GM19372 (cell line): ENCODE measurements around the gene CEBPG.

Experiments used
- ATAC-seq: cut with Tn5 transposase; IDR thresholded peaks from one replicate; pipeline ENCODE4 v1.9.1; 2021; ENCODE audit warnings: mild to moderate bottlenecking, low read depth, moderate library complexity; ENCODE audit not compliant: unreplicated experiment

Gene CEBPG

DNA sequence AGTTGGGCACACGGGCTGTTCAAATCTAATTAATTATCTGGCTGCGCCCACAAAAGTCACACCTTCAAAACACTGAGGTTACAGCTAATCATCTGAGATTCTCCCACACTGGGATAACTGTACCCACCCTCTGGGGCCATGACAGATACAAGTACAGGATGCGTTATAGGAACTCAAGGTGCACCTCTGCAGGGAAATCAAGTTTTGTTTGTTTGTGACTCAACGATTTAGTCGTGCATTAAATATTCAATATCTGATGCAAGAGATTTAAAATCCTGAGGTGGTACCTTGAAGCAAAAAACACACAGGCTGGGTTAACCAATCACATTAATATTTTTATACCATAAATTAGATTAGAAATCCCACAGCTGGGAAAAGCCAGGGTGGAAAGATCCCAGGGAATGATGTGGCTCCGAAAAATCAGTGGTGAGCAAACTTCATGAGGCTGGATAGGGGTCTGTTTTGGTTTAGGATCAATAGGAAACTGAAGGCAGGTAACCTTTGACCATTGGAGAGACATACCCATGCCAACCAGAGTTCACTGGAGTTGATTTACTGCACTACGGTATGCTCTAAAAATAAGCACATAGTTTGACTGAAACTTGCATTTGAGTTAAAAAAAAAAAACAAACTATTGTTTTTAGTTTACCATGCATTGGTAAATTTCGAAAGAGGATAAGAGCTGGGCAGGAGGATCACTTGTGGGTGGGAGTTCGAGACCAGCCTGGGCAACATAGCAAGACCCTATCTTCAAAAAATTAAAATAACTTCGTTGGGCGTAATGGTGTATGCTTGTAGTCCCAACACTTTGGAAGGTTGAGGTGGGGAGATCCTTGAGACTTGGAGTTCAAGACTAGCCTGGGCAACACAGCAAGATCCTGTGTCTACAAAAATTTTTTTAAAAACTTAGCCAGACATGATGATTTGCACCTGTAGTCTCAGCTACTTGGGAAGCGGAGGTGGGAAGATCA is 23.9 kb upstream of the CEBPG start:
- ATAC-seq: no peak

GRCh38 chr19:33350538-33351309 is 22.8 kb upstream of the CEBPG start:
- ATAC-seq: no peak

GRCh38 chr19:33355535-33355934 is 18.0 kb upstream of the CEBPG start:
- no peak for ATAC-seq

DNA sequence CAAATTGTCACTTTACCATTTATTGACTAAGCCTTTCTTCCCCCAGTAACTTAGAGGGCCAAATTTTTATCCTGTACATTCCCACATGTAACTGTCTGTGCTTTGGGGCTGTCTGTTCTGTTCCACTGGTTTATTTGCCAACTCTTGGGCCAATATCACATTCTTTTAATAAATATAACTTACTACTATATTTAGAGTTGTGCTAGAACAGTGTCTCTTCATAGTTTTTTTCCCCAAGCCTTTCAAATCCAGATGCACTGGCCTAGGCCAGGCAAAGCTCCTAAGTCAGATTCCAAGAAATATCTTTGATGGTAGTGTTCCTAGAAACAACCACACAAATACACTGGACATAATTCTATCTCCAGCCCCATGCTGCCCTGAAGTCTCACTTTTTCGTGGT is 16.0 kb upstream of the CEBPG start:
- no peak for ATAC-seq

GRCh38 chr19:33358408-33358807 is 15.1 kb upstream of the CEBPG start:
- ATAC-seq: no peak

DNA sequence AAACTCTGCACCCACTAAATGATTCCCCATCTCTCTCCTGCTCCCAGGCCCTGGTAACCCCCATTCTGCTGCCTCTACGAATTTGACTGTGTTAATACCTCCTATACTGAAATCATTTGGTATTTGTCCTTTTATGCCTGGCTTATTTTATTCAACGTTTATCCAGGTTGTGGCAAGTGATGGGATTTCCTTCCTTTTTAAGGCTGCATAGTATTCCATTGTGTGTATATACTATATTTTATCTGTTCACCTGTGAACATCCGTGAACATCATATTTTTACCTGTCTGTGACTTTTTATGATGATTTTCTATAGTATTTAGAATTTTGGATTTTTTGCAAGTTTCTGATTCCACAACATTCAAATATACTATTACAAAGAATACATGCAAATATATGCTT is 13.9 kb upstream of the CEBPG start:
- no peak for ATAC-seq

DNA sequence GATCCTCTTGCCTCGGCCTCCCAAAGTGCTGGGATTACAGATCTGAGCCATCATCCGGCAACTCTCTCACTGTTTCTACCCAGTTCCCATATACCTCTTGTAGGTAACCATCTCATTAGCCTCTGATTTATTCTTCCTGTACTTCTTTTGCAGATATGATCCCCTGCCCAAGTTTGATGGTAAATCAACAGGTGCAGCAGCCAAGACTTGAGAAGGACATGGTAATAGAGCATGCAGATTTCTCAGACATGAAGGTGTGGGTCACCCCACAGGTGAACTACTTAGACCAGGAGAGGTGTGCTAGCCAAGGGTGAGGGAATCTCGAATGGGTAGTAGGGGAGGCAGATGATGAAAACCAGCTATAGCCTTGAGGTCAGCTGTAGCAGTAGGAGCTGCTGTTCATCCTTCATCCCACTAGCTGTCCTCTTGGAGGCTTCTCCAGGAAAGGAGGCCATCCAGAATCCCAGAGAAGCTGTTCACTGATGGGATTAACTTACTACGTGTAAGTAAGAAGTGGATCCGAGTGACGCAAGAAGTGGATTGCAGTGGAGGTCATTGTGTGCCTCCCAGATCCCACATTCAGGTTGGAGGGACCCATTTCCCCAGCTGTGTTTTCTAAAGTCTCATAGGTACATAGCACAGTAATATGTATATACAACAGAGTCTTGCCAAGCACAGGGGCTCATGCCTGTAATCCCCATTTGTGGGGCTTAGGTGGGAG is 10.8 kb upstream of the CEBPG start:
- no peak for ATAC-seq

DNA sequence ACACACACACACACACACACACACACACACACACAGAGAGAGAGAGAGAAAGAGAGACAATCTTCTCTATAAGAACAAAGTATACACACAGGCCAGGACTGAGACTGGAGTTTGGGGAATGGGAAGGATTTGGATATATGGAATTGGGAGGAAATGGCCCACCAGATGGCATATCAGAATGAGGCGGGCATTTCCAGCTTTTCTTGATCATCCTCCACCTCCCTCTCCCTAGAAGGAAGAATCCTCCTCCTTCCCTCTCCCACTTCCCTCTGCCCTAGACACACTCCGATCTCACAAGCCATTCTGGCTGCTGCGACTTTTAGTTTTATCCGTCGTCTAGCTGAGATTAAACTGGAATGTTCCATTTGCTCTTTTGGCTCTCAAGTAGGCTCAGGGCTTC is 10.0 kb upstream of the CEBPG start:
- no peak for ATAC-seq

- no peak for ATAC-seq
Observed at GRCh38 chr19:33365691-33366090, 7.8 kb upstream of the CEBPG start.

DNA sequence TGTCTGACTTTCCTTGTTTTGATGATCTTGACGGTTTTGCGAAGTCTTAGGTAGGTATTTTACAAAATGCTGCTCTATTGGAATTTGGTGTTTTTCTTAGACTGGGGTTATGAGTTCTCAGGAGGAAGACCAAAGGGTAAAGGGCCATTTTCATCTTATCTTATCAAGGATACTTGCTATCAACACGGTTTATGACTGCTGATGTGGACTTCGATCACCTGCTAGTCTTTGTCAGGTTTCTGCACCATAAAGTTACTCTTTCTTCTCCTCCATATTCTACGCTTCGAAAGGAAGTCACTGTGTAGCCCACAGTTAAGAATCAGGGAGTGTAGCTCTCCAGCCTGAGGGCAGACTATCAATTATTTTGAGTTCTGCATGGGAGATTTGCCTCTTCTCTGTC is 7.4 kb upstream of the CEBPG start:
- no peak for ATAC-seq

GRCh38 chr19:33366897-33367296 is 6.6 kb upstream of the CEBPG start:
- no peak for ATAC-seq

GRCh38 chr19:33368074-33368864 is 5.2 kb upstream of the CEBPG start:
- no peak for ATAC-seq

- ATAC-seq: no peak
Observed at GRCh38 chr19:33370783-33371182, 2.7 kb upstream of the CEBPG start.

DNA sequence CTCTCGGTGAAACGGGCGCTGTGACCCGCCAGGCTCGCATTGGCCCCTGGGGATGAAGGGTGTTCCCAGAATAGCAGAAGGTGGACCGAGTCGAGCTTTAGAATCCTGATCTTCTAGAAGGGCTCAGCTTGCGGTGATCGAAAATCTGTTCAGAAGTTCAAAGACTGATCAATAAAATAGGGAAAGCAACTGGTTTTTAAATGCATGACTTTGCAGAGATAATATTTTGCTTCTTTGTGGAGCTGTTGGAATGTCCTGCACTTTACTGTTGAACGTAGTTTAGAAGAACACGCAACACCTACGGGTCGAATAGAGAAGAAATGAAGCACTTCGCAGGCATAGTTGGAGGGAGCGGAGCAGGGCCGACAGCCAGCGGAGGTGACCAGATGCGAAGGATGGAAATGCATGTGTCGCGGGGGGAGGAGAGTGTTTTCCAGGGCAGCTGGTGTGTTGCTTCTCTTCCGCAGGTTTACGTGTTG is 766 bp downstream of the CEBPG start:
- ATAC-seq: no peak

GRCh38 chr19:33375156-33375836 is 1.8 kb downstream of the CEBPG start:
- no peak for ATAC-seq

- no peak for ATAC-seq
Observed at GRCh38 chr19:33375837-33376159, 2.3 kb downstream of the CEBPG start.

DNA sequence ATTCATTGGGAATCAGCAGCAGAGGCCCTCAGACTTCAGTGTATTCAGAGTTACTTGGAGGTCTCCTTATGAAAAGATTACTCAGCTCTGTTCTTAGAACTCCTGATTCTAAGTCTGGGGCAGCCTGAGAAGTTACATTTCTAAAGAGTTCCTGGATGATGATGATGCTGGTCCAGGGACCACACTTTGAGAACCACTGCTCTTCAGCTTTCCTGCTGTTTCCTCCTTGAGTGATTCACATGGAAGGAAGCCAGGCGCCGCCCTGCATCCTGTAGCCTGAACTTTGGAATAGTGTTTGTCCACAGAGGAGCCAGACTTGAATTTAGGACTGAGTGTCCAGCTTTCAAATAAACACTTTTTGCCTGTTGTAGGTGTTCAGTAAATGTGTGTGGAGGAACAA is 2.9 kb downstream of the CEBPG start:
- ATAC-seq: no peak

DNA sequence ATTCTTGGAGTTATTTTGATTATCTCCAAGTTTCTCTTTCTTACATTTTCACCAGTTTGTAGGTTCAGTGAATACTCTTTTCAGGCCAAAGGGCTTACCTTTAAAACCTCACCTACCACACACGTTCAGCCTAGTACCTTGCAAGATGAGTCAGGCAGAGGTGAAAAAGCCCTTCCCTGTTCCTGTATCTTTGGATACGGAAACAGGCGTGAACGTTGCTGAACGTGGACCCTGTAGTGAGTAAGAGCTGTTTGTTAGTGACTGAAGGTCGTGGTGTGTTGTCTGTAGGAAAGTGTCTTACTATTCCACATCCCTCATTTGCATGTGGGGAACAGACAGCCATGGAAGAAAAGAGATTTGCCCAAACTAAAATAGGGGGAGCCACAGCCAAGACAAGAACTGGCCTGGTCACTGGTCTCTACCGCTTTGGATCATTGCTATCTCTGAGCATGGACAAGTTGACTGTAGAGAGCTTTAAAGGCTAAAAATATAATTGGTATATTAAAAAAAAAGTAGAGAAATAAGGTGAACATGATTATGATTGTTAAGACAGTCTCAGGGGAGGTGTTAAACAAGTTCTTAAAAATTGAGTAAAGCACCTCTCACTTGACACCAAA is 3.5 kb downstream of the CEBPG start:
- no peak for ATAC-seq
